CD4-positive, alpha-beta memory T cell (primary cell): ENCODE results near the gene MYL12B. TPM values are rescaled to one million over a fixed set of nuclear protein-coding genes. Genes with fewer than 3 reads are reported as not detected.

Experiments used
- polyA plus RNA-seq, 2 donors: library from polyadenylated mRNA; unstranded; fragments of 300-500 nt; fragmentation: Illumina TruSeq; gene quantifications; one replicate each; pipeline ENCODE4 v1.2.3, GENCODE V29; 2021
- total RNA-seq, 2 experiments: library from RNA; stranded (reverse); gene quantifications; one replicate each; pipeline ENCODE4 v1.2.3, GENCODE V29; 2021

The MYL12B gene
- total and polyA plus RNA-seq, 4 experiments from 2014 or later: 199 to 1,169 (median 590) TPM

Other genes starting within 250 kb of the MYL12B start
- gene LPIN2, start 249.0 kb upstream of the MYL12B start, total RNA-seq: 100 to 1,000 TPM in 1 of 2 experiments, 10 to 100 TPM in 1; 95.4 to 103 TPM
- 10 to 100 TPM; 53.6 to 96.5 TPM for gene LPIN2, start 249.0 kb upstream of the MYL12B start, polyA plus RNA-seq
- gene MYOM1, start 42.2 kb upstream of the MYL12B start, total RNA-seq: 1 to 10 TPM; 3.5 to 4.2 TPM
- under 1 TPM; 0.09 to 0.18 TPM for gene MYOM1, start 42.2 kb upstream of the MYL12B start, polyA plus RNA-seq
- 100 to 1,000 TPM; 477 to 489 TPM for gene MYL12A, start 14.3 kb upstream of the MYL12B start, total RNA-seq
- 1,000 to 10,000 TPM; 2,683 to 3,569 TPM for gene MYL12A, start 14.3 kb upstream of the MYL12B start, polyA plus RNA-seq
- gene TGIF1, start 188.0 kb downstream of the MYL12B start, total RNA-seq: 10 to 100 TPM; 90.0 to 95.1 TPM
- 10 to 100 TPM; 69.6 to 85.8 TPM for gene TGIF1, start 188.0 kb downstream of the MYL12B start, polyA plus RNA-seq